H9 (cell line): ENCODE results near the gene LAMA3. TPM values are rescaled to one million over a fixed set of nuclear protein-coding genes. Genes with fewer than 3 reads are reported as not detected.

Source experiments
- DNase-seq: peaks from one replicate; pipeline ENCODE4 v3.0.0-alpha.2; 2017
- H2AFZ ChIP-seq: one replicate; pipeline ENCODE4 v1.6.1; 2013; ENCODE audit warnings: mild to moderate bottlenecking, low read length, control low read depth, moderate library complexity
- H2AK5ac ChIP-seq: 2 replicates; pipeline ENCODE4 v1.6.1; 2013; ENCODE audit warnings: low read length, control low read depth, mixed read lengths; ENCODE audit not compliant: insufficient read length
- H2BK120ac ChIP-seq: one replicate; pipeline ENCODE4 v1.6.1; 2013; ENCODE audit warnings: low read depth, mild to moderate bottlenecking, low read length, control low read depth, inconsistent platforms; ENCODE audit not compliant: poor library complexity, severe bottlenecking
- H2BK12ac ChIP-seq: 2 replicates; pipeline ENCODE4 v1.6.1; 2013; ENCODE audit warnings: low read length, control low read depth, mixed read lengths, low read depth; ENCODE audit not compliant: insufficient read length
- H2BK15ac ChIP-seq: 2 replicates; pipeline ENCODE4 v1.6.1; 2013; ENCODE audit warnings: low read depth, low read length, control low read depth
- H2BK20ac ChIP-seq: one replicate; pipeline ENCODE4 v1.6.1; 2013; ENCODE audit warnings: low read depth, mild to moderate bottlenecking, low read length, control low read depth, inconsistent platforms; ENCODE audit not compliant: poor library complexity, severe bottlenecking
- H2BK5ac ChIP-seq: 2 replicates; pipeline ENCODE4 v1.6.1; 2013; ENCODE audit warnings: low read length, control low read depth, mixed read lengths; ENCODE audit not compliant: insufficient read length
- H3K14ac ChIP-seq: 2 replicates; pipeline ENCODE4 v1.6.1; 2013; ENCODE audit warnings: low read length, control low read depth; ENCODE audit not compliant: insufficient read depth
- H3K18ac ChIP-seq: 2 replicates; pipeline ENCODE4 v1.6.1; 2013; ENCODE audit warnings: low read depth, mild to moderate bottlenecking, mixed read lengths, low read length, control low read depth; ENCODE audit not compliant: insufficient read length
- H3K23ac ChIP-seq: 2 replicates; pipeline ENCODE4 v1.6.1; 2013; ENCODE audit warnings: low read length, control low read depth, mixed read lengths, low read depth; ENCODE audit not compliant: insufficient read length
- H3K23me2 ChIP-seq: 2 replicates; pipeline ENCODE4 v1.6.1; 2013; ENCODE audit warnings: low read depth, mild to moderate bottlenecking, mixed read lengths, low read length, control low read depth; ENCODE audit not compliant: insufficient read length, poor library complexity, severe bottlenecking
- H3K27ac ChIP-seq: 2 replicates; pipeline ENCODE4 v1.5.1; 2013; ENCODE audit warnings: low read length, control low read depth, mixed read lengths, low read depth; ENCODE audit not compliant: insufficient read length
- H3K27me3 ChIP-seq: 2 replicates; pipeline ENCODE4 v1.6.1; 2013; ENCODE audit warnings: low read length, control low read depth, inconsistent platforms; ENCODE audit not compliant: insufficient read depth
- H3K4ac ChIP-seq: 2 replicates; pipeline ENCODE4 v1.6.1; 2013; ENCODE audit warnings: low read depth, mild to moderate bottlenecking, control low read depth, inconsistent platforms, low read length, moderate library complexity
- H3K4me1 ChIP-seq: 2 replicates; pipeline ENCODE4 v1.6.1; 2013; ENCODE audit warnings: low read length, control low read depth, inconsistent platforms; ENCODE audit not compliant: insufficient read depth
- H3K4me2 ChIP-seq: 2 replicates; pipeline ENCODE4 v1.6.1; 2013; ENCODE audit warnings: low read length, control low read depth, mixed read lengths; ENCODE audit not compliant: insufficient read length, insufficient read depth
- H3K56ac ChIP-seq: 2 replicates; pipeline ENCODE4 v1.6.1; 2013; ENCODE audit warnings: low read depth, mild to moderate bottlenecking, mixed read lengths, low read length, control low read depth; ENCODE audit not compliant: insufficient read length
- H3K79me1 ChIP-seq: 2 replicates; pipeline ENCODE4 v1.6.1; 2013; ENCODE audit warnings: low read depth, mild to moderate bottlenecking, moderate library complexity, low read length, control low read depth, inconsistent platforms; ENCODE audit not compliant: insufficient read depth, poor library complexity, severe bottlenecking
- H3K79me2 ChIP-seq: 2 replicates; pipeline ENCODE4 v1.6.1; 2013; ENCODE audit warnings: low read length, control low read depth, inconsistent platforms; ENCODE audit not compliant: insufficient read depth
- H3K9ac ChIP-seq: 2 replicates; pipeline ENCODE4 v1.6.1; 2013; ENCODE audit warnings: low read length, control low read depth, mixed read lengths; ENCODE audit not compliant: insufficient read length; ENCODE audit errors: extremely low read depth
- H3K9me3 ChIP-seq: one replicate; pipeline ENCODE4 v1.6.1; 2013; ENCODE audit warnings: low read depth, low read length, inconsistent platforms; ENCODE audit not compliant: control insufficient read depth
- H3T11ph ChIP-seq: one replicate; pipeline ENCODE4 v1.6.1; 2013; ENCODE audit warnings: mild to moderate bottlenecking, low read length, control low read depth, inconsistent platforms
- H4K20me1 ChIP-seq: one replicate; pipeline ENCODE4 v1.6.1; 2013; ENCODE audit not compliant: control insufficient read depth, insufficient read length, insufficient read depth
- H4K5ac ChIP-seq: 2 replicates; pipeline ENCODE4 v1.6.1; 2013; ENCODE audit warnings: low read depth, mild to moderate bottlenecking, mixed read lengths, low read length, control low read depth; ENCODE audit not compliant: insufficient read length
- H4K8ac ChIP-seq: replicated peaks from 2 replicates; pipeline ENCODE4 v1.6.1; 2013; ENCODE audit warnings: low read length, control low read depth, mixed read lengths, low read depth; ENCODE audit not compliant: insufficient read length
- H4K91ac ChIP-seq: 2 replicates; pipeline ENCODE4 v1.6.1; 2013; ENCODE audit warnings: low read depth, mild to moderate bottlenecking, moderate library complexity, mixed read lengths, low read length, control low read depth; ENCODE audit not compliant: insufficient read length
- H3K27ac Mint-ChIP-seq, 3 experiments: 2 replicates in 2 of 3; 3 replicates in 1 of 3; pipeline ENCODE4 v1.8.0; 2020 to 2021; ENCODE audit warnings: mixed read lengths in 3 of 3, mild to moderate bottlenecking in 1 of 3, moderate library complexity in 1 of 3
- H3K27me3 Mint-ChIP-seq: 2 replicates; pipeline ENCODE4 v1.8.0; 2021; ENCODE audit warnings: low read depth, mild to moderate bottlenecking, moderate library complexity, mixed read lengths
- H3K36me3 Mint-ChIP-seq, 3 experiments: 2 replicates in 2 of 3; 3 replicates in 1 of 3; pipeline ENCODE4 v1.8.0; 2020 to 2021; ENCODE audit warnings: low read depth in 3 of 3, mixed read lengths in 3 of 3; ENCODE audit not compliant: insufficient read depth in 1 of 3
- H3K4me1 Mint-ChIP-seq, 2 experiments: 2 replicates each; pipeline ENCODE4 v1.8.0; 2020; ENCODE audit warnings: mixed read lengths in 2 of 2
- H3K4me3 Mint-ChIP-seq, 2 experiments: 2 replicates in 1 of 2; 3 replicates in 1 of 2; pipeline ENCODE4 v1.8.0; 2020 to 2021; ENCODE audit warnings: mild to moderate bottlenecking in 2 of 2, mixed read lengths in 2 of 2, moderate library complexity in 1 of 2
- H3K9me3 Mint-ChIP-seq, 2 experiments: 2 replicates in 1 of 2; 3 replicates in 1 of 2; pipeline ENCODE4 v1.8.0; 2020; ENCODE audit warnings: mild to moderate bottlenecking in 2 of 2, mixed read lengths in 2 of 2, moderate library complexity in 1 of 2
- CTCF ChIP-seq: fragments of 200-600 bp; sonication (generic); conservative IDR thresholded peaks from 3 replicates; pipeline ENCODE4 v1.8.0; 2021; ENCODE audit warnings: antibody characterized with exemption, mild to moderate bottlenecking
- WGBS: extraction: QIAGEN DNeasy Blood & Tissue Kit; methylation state at CpG from one replicate; pipeline ENCODE4 v1.1.7; 2013; ENCODE audit warnings: missing lambda C conversion rate, low lambda C conversion rate, mixed read lengths; ENCODE audit not compliant: insufficient read length; ENCODE audit errors: extremely low coverage; 5-methylcytosine and 5-hydroxymethylcytosine counted together
- total RNA-seq: library from RNA; stranded (reverse); gene quantifications from 2 replicates; pipeline ENCODE4 v1.2.1, GENCODE V29; 2021

LAMA3 gene
- total RNA-seq, 1 experiment from 2014 or later = 0.33 TPM

GRCh38 chr18:23994361-23994902, 305.2 kb downstream of the LAMA3 start:
- H3K9me3 ChIP-seq = no peaks in the 10 kb centered on the region
- H3K27me3 ChIP-seq = no peaks in the 10 kb centered on the region
- H3K4me3 Mint-ChIP-seq = no peak overlapping the region
- no peaks in the 10 kb centered on the region for H3K36me3 Mint-ChIP-seq
- H3K18ac ChIP-seq = no peak overlapping the region
- H3T11ph ChIP-seq = no peak overlapping the region
- no peak overlapping the region; a peak in 1 of 7 replicates for H3K27ac Mint-ChIP-seq
- no peak overlapping the region for H3K4ac ChIP-seq
- no peaks in the 10 kb centered on the region; the same call in 1 of the 2 replicates for H3K4me1 ChIP-seq
- no peaks in the 10 kb centered on the region for H4K20me1 ChIP-seq
- no peak overlapping the region for H3K9ac ChIP-seq
- no peak overlapping the region for H3K14ac ChIP-seq
- H3K23me2 ChIP-seq = no peaks in the 10 kb centered on the region
- no peak overlapping the region for H3K56ac ChIP-seq
- H2AK5ac ChIP-seq = no peak overlapping the region
- H3K9me3 Mint-ChIP-seq = no peaks in the 10 kb centered on the region
- H2BK5ac ChIP-seq = no peak overlapping the region
- no CpG with 5 or more reads among the region's 9 CpGs for WGBS
- no peak overlapping the region for H3K23ac ChIP-seq
- H3K4me2 ChIP-seq = no peak overlapping the region
- no peaks in the 10 kb centered on the region for H3K79me2 ChIP-seq
- no peak overlapping the region for H2BK120ac ChIP-seq
- no peak overlapping the region for H4K5ac ChIP-seq
- no peaks in the 10 kb centered on the region for H3K27me3 Mint-ChIP-seq
- no peak overlapping the region for H2BK12ac ChIP-seq
- H3K27ac ChIP-seq = no peak overlapping the region
- H3K4me1 Mint-ChIP-seq = peaks cover 4 to 6% of the 10 kb centered on the region in 2 experiments; a peak in 2 of 4 replicates
- DNase-seq = no peak
- no peak overlapping the region for H4K8ac ChIP-seq
- H2BK20ac ChIP-seq = no peak overlapping the region
- peak overlapping the region; percentile 78 for H2AFZ ChIP-seq
- no peak for TF ChIP-seq CTCF
- no peak overlapping the region for H2BK15ac ChIP-seq
- H3K79me1 ChIP-seq = no peaks in the 10 kb centered on the region
- no peak overlapping the region for H4K91ac ChIP-seq
